ENCODE measurements around the gene TRIM63. TPM values are rescaled to one million over a fixed set of nuclear protein-coding genes. Genes with fewer than 3 reads are reported as not detected.
A peak's percentile ranks its signal among the peaks of the same experiment; 100 is the strongest.

TRIM63 gene
- total and polyA plus RNA-seq, 2 donors (not counting 3 experiments of a cell fraction or from before 2014, with no cell fraction given) = not detected

- no peaks in the 10 kb centered on the region for H3K9me1 ChIP-seq (replicated peaks; ENCODE audit: control insufficient read depth, extremely low read depth, insufficient read depth, low read length)
- ChIA-PET CTCF (interaction anchor here (0.7 to 2.9 kb wide), 5 partner anchors 8 to 99 kb away, joined by 3 to 11 read pairs (median 3); no protein-coding TSS in a partner anchor), POLR2A (no interaction called here)
- TF ChIP-seq JUN (IDR thresholded peaks at IDR 0.05; ENCODE audit: borderline replicate concordance, insufficient read depth, insufficient read length, low read depth) = no peak
- TF ChIP-seq EZH2 (IDR thresholded peaks at IDR 0.05; ENCODE audit: borderline replicate concordance, low read depth, low read length, severe bottlenecking) = peak; percentile 88
- no peak within 1 kb of the TSS for H3K4me2 ChIP-seq (ENCODE audit: insufficient read depth, low read length)
- no peak for FAIRE-seq
- no peak for DNase-seq (ENCODE audit: low read depth, low spot score)
- no peak within 1 kb of the TSS for H3K4me3 ChIP-seq (replicated peaks in 1 of 3; ENCODE audit: insufficient read depth in 1 of 3, low read depth in 1 of 3, low read length in 3 of 3)
- intact Hi-C loops (cut with micrococcal nuclease) = no loop called here
- H3K9me3 ChIP-seq (replicated peaks; ENCODE audit: control insufficient read depth, insufficient read depth, low read length) = no peaks in the 10 kb centered on the region
- H2AFZ ChIP-seq (ENCODE audit: low read depth, low read length) = no peak within 1 kb of the TSS
- peaks cover 48 to 50% of the 10 kb centered on the region in 2 experiments for H3K27me3 ChIP-seq (ENCODE audit: control insufficient read depth in 2 of 2, insufficient read depth in 2 of 2, low read length in 2 of 2)
- dilution Hi-C loops (cut with MboI; ENCODE audit: extremely low pct_ligation_motif_present, low sequenced_read_pairs) = no loop called here
- no peaks in the 10 kb centered on the region for H3K4me1 ChIP-seq (ENCODE audit: control insufficient read depth, extremely low read depth, insufficient read depth, low read length)
- no TSS peak for BruUV-seq (replicated peaks)
- H4K20me1 ChIP-seq (replicated peaks; ENCODE audit: control insufficient read depth, extremely low read depth, insufficient read depth, low read length) = no peaks in the 10 kb centered on the region
- no peak within 1 kb of the TSS for H3K9ac ChIP-seq (replicated peaks; ENCODE audit: extremely low read depth, insufficient read depth, low read length)
- H3K27ac ChIP-seq (ENCODE audit: insufficient read depth, low read depth, low read length) = no peak within 1 kb of the TSS
- H3K79me2 ChIP-seq (ENCODE audit: control insufficient read depth, insufficient read depth, low read length) = no peaks in the 10 kb centered on the region
- H3K36me3 ChIP-seq (ENCODE audit: control insufficient read depth in 2 of 2, extremely low read depth in 1 of 2, insufficient read depth in 2 of 2, low read length in 2 of 2) = no peaks in the 10 kb centered on the region
These were observed 21.6 kb downstream of the TRIM63 start, which contains the start of gene SLC30A2 for GRCh38 chr1:26045722-26046245. SLC30A2 (minus strand) TSS chr1:26046118; CDS start chr1:26045896, 222 bp downstream.

GRCh38 chr1:26044971-26045721 is 22.3 kb downstream of the TRIM63 start:
- FAIRE-seq = no peak
- no peaks in the 10 kb centered on the region for H3K36me3 ChIP-seq (ENCODE audit: control insufficient read depth in 2 of 2, extremely low read depth in 1 of 2, insufficient read depth in 2 of 2, low read length in 2 of 2)
- H3K79me2 ChIP-seq (ENCODE audit: control insufficient read depth, insufficient read depth, low read length) = no peaks in the 10 kb centered on the region
- no peaks in the 10 kb centered on the region for H4K20me1 ChIP-seq (replicated peaks; ENCODE audit: control insufficient read depth, extremely low read depth, insufficient read depth, low read length)
- DNase-seq (ENCODE audit: low read depth, low spot score) = no peak
- no TSS peak for BruUV-seq (replicated peaks)
- intact Hi-C loops (cut with micrococcal nuclease) (no loop called here), dilution Hi-C loops (cut with MboI; ENCODE audit: extremely low pct_ligation_motif_present, low sequenced_read_pairs) (no loop called here)
- ChIA-PET POLR2A (no interaction called here), CTCF (interaction anchor here (0.7 to 2.9 kb wide), 6 partner anchors 9 to 99 kb away, joined by 3 to 11 read pairs (median 4); no protein-coding TSS in a partner anchor)
- H3K9me1 ChIP-seq (replicated peaks; ENCODE audit: control insufficient read depth, extremely low read depth, insufficient read depth, low read length) = no peaks in the 10 kb centered on the region
- H3K9me3 ChIP-seq (replicated peaks; ENCODE audit: control insufficient read depth, insufficient read depth, low read length) = no peaks in the 10 kb centered on the region
- no peaks in the 10 kb centered on the region for H3K4me1 ChIP-seq (ENCODE audit: control insufficient read depth, extremely low read depth, insufficient read depth, low read length)
- peaks cover 48 to 50% of the 10 kb centered on the region in 2 experiments for H3K27me3 ChIP-seq (ENCODE audit: control insufficient read depth in 2 of 2, insufficient read depth in 2 of 2, low read length in 2 of 2)
- H3K4me3 ChIP-seq (replicated peaks in 1 of 3; ENCODE audit: insufficient read depth in 1 of 3, low read depth in 1 of 3, low read length in 3 of 3) = no peak overlapping the region
- TF ChIP-seq POLR2A (IDR thresholded peaks at IDR 0.05; ENCODE audit: low read depth, low read length) (no peak), MYC (IDR thresholded peaks at IDR 0.05; ENCODE audit: low read depth, low read length) (no peak), GATA2 (IDR thresholded peaks at IDR 0.05; ENCODE audit: insufficient read depth, insufficient read length, low read depth, low read length) (no peak), FOS (IDR thresholded peaks at IDR 0.05; ENCODE audit: borderline replicate concordance, insufficient read depth, low read length) (no peak), EZH2 (IDR thresholded peaks at IDR 0.05; ENCODE audit: borderline replicate concordance, low read depth, low read length, severe bottlenecking) (no peak), MAX (IDR thresholded peaks at IDR 0.05; ENCODE audit: insufficient read depth, insufficient read length) (no peak), POLR2AphosphoS5 (IDR thresholded peaks at IDR 0.05; ENCODE audit: insufficient read depth, low read depth, low read length) (no peak), CTCF (IDR thresholded peaks at IDR 0.05; ENCODE audit: extremely low read depth in 1 of 2, insufficient read depth in 1 of 2, low read depth in 1 of 2, low read length in 2 of 2) (no peak), JUN (IDR thresholded peaks at IDR 0.05; ENCODE audit: borderline replicate concordance, insufficient read depth, insufficient read length, low read depth) (no peak)
- H3K27ac ChIP-seq (ENCODE audit: insufficient read depth, low read depth, low read length) = no peak overlapping the region
- H2AFZ ChIP-seq (ENCODE audit: low read depth, low read length) = no peak overlapping the region
- H3K4me2 ChIP-seq (ENCODE audit: insufficient read depth, low read length) = no peak overlapping the region
- H3K9ac ChIP-seq (replicated peaks; ENCODE audit: extremely low read depth, insufficient read depth, low read length) = no peak overlapping the region
